Lung (tissue), 12 donors: Measurements from ENCODE around the gene CCNG2. TPM values are rescaled to one million over a fixed set of nuclear protein-coding genes. Genes with fewer than 3 reads are reported as not detected.

Experiments used
- ATAC-seq: fragments of 200-7000 bp; cut with Tn5 transposase; one replicate; pipeline ENCODE4 v1.9.1; 2020; ENCODE audit warnings: moderate number of reproducible peaks; ENCODE audit not compliant: insufficient read depth, low FRiP score
- DNase-seq, 3 donors: peaks; one replicate each; pipeline ENCODE4 v3.0.0-alpha.2; 2013 to 2017
- H3K27ac ChIP-seq, 2 donors: one replicate each; pipeline ENCODE4 v1.5.1; 2013; ENCODE audit warnings: mild to moderate bottlenecking in 2 of 2, moderate library complexity in 2 of 2, control low read depth in 1 of 2, inconsistent platforms in 1 of 2, low read depth in 1 of 2, low read length in 1 of 2
- H3K27me3 ChIP-seq, 3 donors: one replicate each; pipeline ENCODE4 v1.5.1; 2013; ENCODE audit warnings: low read length in 2 of 3; ENCODE audit not compliant: control insufficient read depth in 3 of 3, insufficient read depth in 3 of 3
- H3K36me3 ChIP-seq, 4 donors: one replicate each; pipeline ENCODE4 v1.5.1; 2013; ENCODE audit warnings: low read length in 4 of 4, mild to moderate bottlenecking in 1 of 4, moderate library complexity in 1 of 4; ENCODE audit not compliant: control insufficient read depth in 4 of 4, insufficient read depth in 4 of 4
- H3K4me1 ChIP-seq, 5 donors: one replicate each; pipeline ENCODE4 v1.5.1; 2013; ENCODE audit warnings: low read length in 5 of 5, mild to moderate bottlenecking in 2 of 5, moderate library complexity in 1 of 5; ENCODE audit not compliant: control insufficient read depth in 5 of 5, insufficient read depth in 5 of 5
- H3K4me3 ChIP-seq: one replicate; pipeline ENCODE4 v1.5.1; 2013; ENCODE audit warnings: mild to moderate bottlenecking, control low read depth, moderate library complexity
- H3K9ac ChIP-seq, 2 donors: one replicate each; pipeline ENCODE4 v1.5.1; 2013; ENCODE audit warnings: low read length in 2 of 2, control low read depth in 1 of 2; ENCODE audit not compliant: insufficient read depth in 1 of 2
- H3K9me3 ChIP-seq, 4 donors: one replicate each; pipeline ENCODE4 v1.5.1; 2013; ENCODE audit warnings: low read length in 3 of 4, mild to moderate bottlenecking in 1 of 4, moderate library complexity in 1 of 4; ENCODE audit not compliant: control insufficient read depth in 4 of 4, insufficient read depth in 3 of 4
- CTCF ChIP-seq: IDR thresholded peaks from 2 replicates; pipeline ENCODE4 v1.5.1; 2012; ENCODE audit warnings: mild to moderate bottlenecking; ENCODE audit errors: control extremely low read depth, extremely low read depth
- WGBS, 2 donors: extraction: QIAGEN DNeasy Blood & Tissue Kit; methylation state at CpG; one replicate each; pipeline ENCODE4 v1.1.7; 2013; 5-methylcytosine and 5-hydroxymethylcytosine counted together
- polyA plus RNA-seq, 2 donors: library from polyadenylated mRNA; stranded (reverse); fragments of 200-250 nt; gene quantifications; one replicate each; pipeline ENCODE4 v1.2.1, GENCODE V29; 2013
- total RNA-seq, 2 donors: library from RNA; depleted of rRNA in 1 of 2; stranded (reverse); fragments of >200 nt in 1 of 2; gene quantifications; one replicate each; pipeline ENCODE4 v1.2.1, GENCODE V29; 2014 to 2021
- donor health status: control.
- donor health status: control.
- donor health status: Bipolar disorder and iron deficiency.
- donor health status: healthy.
- donor health status: DM: yes; HTN: yes; CAD: no.

CCNG2 gene
- total and polyA plus RNA-seq, 4 donors, result 9.6 to 92.7 (median 25.8) TPM

GRCh38 chr4:77117721-77118120 is 39.3 kb upstream of the CCNG2 start:
- H3K9me3 ChIP-seq, result no peaks in the 10 kb centered on the region
- no peaks in the 10 kb centered on the region for H3K27me3 ChIP-seq
- no peak overlapping the region for H3K4me3 ChIP-seq
- H3K9ac ChIP-seq, result no peak overlapping the region
- no peaks in the 10 kb centered on the region for H3K4me1 ChIP-seq
- no peak for TF ChIP-seq CTCF
- H3K27ac ChIP-seq, result no peak overlapping the region
- DNase-seq, result no peak
- no peaks in the 10 kb centered on the region for H3K36me3 ChIP-seq
- no peak for ATAC-seq

GRCh38 chr4:77120886-77121508 is 36.0 kb upstream of the CCNG2 start:
- no peaks in the 10 kb centered on the region for H3K4me1 ChIP-seq
- H3K36me3 ChIP-seq, result no peaks in the 10 kb centered on the region
- ATAC-seq (no peak), DNase-seq (no peak)
- WGBS, 2 donors, result 91 to 94% methylated on average over 8 of the region's 8 CpGs
- H3K27ac ChIP-seq, result no peak overlapping the region
- H3K27me3 ChIP-seq, result no peaks in the 10 kb centered on the region
- H3K4me3 ChIP-seq, result no peak overlapping the region
- H3K9ac ChIP-seq, result no peak overlapping the region
- H3K9me3 ChIP-seq, result no peaks in the 10 kb centered on the region
- TF ChIP-seq CTCF, result no peak

GRCh38 chr4:77121736-77122240 is 35.2 kb upstream of the CCNG2 start:
- Histone ChIP-seq H3K36me3 (no peaks in the 10 kb centered on the region), H3K27ac (no peak overlapping the region), H3K9ac (no peak overlapping the region), H3K4me3 (no peak overlapping the region), H3K4me1 (no peaks in the 10 kb centered on the region), H3K9me3 (no peaks in the 10 kb centered on the region), H3K27me3 (no peaks in the 10 kb centered on the region)
- ATAC-seq (no peak), DNase-seq (peak in 2 of 3 donors; percentile 62)
- TF ChIP-seq CTCF, result no peak
- WGBS, 2 donors, result 87 to 94% methylated on average over 5 of the region's 5 CpGs

GRCh38 chr4:77122656-77123055 is 34.4 kb upstream of the CCNG2 start:
- no peak for ATAC-seq
- no peak for DNase-seq
- Histone ChIP-seq H3K4me3 (no peak overlapping the region), H3K9ac (no peak overlapping the region), H3K27ac (no peak overlapping the region), H3K36me3 (no peaks in the 10 kb centered on the region), H3K4me1 (no peaks in the 10 kb centered on the region), H3K27me3 (no peaks in the 10 kb centered on the region), H3K9me3 (no peaks in the 10 kb centered on the region)
- 83 to 86% methylated on average over 4 of the region's 4 CpGs for WGBS, 2 donors
- TF ChIP-seq CTCF, result no peak
